Endometrium (tissue), 2 donors: ENCODE measurements around the gene HBQ1.
"Not testable (repeated sequence)": the region's sequence is repeated elsewhere in the genome, so short reads cannot be mapped to it uniquely, and the experiment has no call there.

ENCODE experiments used
- FAIRE-seq: peaks from 2 replicates; lab custom pipeline; 2012; peaks lifted over from hg19 to GRCh38; lab: Jason Lieb, UNC
- donor health status: control.
- donor health status: control.

The HBQ1 gene

GRCh38 chr16:176477-177382, 3.5 kb upstream of the HBQ1 start, which contains the start of gene HBA1:
Gene HBA1 (plus strand): TSS chr16:176680. CDS start chr16:176717, 37 bp downstream.
- not testable (repeated sequence) for FAIRE-seq

GRCh38 chr16:177394-177822, 2.9 kb upstream of the HBQ1 start:
- no peak for FAIRE-seq

- FAIRE-seq: no peak
These were observed 2.1 kb upstream of the HBQ1 start for GRCh38 chr16:177981-178667.

DNA sequence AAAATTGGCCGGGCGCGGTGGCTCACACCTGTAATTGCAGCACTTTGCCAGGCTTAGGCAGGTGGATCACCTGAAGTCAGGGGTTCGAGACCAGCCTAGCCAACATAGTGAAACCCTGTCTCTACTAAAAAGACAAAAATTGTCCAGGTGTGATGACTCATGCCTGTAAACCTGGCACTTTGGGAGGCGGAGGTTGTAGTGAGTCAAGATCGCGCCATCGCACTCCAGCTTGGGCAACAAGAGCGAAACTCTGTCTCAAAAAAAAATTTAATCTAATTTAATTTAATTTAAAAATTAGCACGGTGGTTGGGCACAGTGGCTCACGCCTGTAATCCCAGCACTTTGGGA, 1.6 kb upstream of the HBQ1 start:
- FAIRE-seq: no peak

DNA sequence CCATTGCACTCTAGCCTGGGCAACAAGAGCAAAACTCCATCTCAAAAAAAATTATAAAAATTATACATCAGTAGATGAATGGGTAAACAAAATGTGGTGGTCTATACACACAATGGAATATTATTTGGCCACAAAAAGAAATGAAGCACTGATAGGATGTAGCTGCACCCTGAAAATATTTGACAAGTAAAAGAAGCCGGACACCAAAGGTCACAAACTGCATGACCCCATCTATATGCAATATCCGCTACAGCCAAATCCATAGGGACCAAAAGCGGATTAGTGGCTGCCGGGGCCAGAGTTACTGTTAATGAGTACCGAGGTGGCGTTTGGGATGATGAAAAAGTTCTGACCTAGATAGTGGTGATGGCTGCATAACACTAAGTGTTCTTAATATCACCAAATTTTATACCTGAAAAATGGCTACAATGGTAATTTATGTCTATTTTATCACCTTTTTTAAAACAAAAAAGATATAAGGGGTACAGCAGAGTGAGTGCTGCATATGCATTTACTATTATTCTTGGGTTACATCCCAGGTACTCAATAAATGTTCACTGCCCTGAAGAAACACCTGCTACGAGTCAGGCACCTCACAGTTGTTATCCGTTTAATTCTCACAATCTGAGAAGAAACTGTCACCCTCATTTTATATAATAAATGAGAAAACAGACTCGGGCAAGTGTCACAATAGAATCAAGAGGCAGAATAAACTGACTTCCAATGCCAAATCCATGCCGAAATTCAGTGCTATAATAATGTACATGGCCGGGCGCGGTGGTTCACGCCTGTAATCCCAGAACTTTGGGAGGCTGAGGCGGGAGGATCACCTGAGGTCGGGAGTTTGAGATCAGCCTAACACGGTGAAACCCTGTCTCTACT, 807 bp upstream of the HBQ1 start:
- FAIRE-seq: no peak

DNA sequence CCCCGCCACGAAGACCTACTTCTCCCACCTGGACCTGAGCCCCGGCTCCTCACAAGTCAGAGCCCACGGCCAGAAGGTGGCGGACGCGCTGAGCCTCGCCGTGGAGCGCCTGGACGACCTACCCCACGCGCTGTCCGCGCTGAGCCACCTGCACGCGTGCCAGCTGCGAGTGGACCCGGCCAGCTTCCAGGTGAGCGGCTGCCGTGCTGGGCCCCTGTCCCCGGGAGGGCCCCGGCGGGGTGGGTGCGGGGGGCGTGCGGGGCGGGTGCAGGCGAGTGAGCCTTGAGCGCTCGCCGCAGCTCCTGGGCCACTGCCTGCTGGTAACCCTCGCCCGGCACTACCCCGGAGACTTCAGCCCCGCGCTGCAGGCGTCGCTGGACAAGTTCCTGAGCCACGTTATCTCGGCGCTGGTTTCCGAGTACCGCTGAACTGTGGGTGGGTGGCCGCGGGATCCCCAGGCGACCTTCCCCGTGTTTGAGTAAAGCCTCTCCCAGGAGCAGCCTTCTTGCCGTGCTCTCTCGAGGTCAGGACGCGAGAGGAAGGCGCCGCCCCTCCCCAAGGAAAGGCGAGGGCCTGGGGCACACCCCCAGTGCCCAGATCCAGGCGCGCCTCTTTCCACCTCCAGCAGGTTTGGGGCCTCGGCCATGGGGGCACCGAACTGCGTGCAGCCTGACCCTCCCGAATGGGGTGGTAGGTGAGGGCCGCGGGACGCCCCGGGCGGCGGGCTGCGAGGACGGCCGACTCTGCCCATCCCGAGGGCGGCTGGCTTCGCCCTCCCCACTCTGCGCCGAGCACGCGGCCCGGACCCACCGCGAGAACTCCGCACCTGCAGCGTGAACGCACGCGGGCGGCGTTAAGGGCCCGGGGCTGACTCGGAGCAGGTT, 664 bp downstream of the HBQ1 start:
- FAIRE-seq: no peak

DNA sequence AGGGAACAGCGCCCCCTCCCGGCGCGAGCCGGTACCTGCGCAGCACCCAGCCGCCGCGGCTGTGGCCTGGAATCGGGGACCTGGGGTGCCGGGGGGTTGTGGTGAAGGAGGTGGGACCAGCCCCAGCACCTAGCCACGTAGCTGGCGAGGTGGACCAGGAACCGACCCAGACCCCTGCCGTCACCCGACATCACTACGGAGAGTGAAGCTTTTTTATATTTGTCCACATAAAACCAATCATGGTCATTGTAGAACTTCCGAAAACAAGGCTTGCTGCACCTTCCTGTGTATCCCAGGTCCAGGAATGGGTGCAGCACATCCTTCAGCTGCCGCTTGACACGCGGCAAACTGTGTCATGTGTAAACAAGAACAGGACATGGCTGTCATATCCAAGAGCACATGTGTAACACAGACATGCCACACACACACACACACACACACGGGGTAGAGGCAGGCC, 1.3 kb downstream of the HBQ1 start:
- no peak for FAIRE-seq

DNA sequence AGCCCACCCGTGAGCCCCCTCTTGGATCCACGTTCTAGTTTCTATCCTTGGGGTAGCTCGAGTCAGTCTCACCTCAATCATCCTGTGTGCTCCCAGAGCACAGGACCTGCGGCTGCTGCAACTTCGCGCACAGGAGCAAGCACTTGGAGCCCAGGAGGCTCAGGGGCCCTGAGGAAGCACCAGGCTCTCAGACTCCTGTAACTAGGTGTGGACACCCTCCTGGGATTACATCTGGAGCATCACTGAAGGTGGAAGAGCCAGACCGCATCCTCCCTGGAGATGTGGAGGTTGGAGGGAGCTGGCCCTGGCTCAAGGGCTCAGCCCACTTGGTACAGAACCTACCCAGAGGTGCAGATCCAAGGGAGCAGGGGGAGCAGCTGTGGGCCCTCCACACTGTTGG, 2.7 kb downstream of the HBQ1 start:
- FAIRE-seq: no peak

- FAIRE-seq: no peak
These were observed 5.0 kb downstream of the HBQ1 start for GRCh38 chr16:185213-185612.

DNA sequence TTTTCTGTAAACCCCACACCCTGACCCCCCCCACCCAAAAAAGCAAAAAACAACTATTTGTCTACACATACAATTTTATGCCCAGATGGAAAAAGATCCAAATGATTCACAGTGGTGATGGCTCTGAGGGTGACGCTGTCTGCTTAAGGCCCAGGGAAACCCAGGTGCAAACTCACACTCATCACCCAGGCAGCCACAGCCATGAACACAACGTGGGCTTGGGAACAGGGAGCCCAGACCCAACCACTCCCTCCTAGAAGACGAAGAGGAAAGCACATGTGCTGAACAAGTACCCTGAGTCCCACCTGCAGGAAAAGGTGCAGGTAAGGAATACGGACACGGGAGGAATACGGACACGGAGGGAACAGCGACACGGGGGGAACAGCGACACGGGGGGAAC, 5.4 kb downstream of the HBQ1 start:
- no peak for FAIRE-seq

DNA sequence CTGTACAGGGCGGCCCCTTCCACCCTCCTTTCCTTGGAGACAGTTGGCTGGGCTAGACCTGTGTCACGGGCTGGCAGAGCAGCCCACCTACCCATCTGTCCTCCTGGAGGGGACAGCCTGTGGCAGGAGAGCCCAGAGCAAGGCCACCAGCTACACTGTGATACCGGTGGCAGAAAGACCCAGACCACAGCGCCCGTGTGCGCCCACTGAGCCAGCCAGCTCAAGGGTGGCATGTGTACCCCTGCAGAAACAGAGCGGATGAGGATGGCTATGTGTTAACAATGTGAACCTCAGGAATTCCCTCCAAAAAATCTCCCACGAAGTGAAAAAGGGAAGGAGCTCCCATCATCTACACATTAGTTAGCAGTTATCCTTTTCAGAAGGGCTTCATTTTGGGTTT, 7.1 kb downstream of the HBQ1 start:
- FAIRE-seq: no peak

GRCh38 chr16:188674-189073, 8.4 kb downstream of the HBQ1 start:
- no peak for FAIRE-seq

- no peak for FAIRE-seq
These were observed 9.4 kb downstream of the HBQ1 start for GRCh38 chr16:189604-190186.

- no peak for FAIRE-seq
These were observed 11.6 kb downstream of the HBQ1 start for GRCh38 chr16:191831-192230.

GRCh38 chr16:192686-193085, 12.4 kb downstream of the HBQ1 start:
- no peak for FAIRE-seq

GRCh38 chr16:193441-193840, 13.2 kb downstream of the HBQ1 start:
- FAIRE-seq: no peak

DNA sequence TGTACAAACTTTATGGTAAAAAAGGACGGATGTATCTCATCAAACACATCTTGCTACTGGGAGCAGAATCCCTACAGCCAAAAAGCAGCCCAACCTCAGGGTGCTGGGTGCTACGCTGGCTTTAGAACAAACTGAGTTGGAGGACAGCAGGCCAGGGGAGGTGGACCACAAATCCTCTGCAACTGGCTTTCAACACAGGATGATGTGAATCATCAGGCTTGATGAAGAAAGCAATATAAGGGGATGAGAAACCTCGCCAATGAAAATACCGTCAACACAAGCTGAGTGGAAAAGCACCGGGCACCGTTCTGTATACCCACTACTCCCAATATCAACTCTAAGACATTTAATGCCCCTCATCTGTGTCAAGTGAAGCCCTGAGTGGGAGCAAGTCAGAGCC, 14.3 kb downstream of the HBQ1 start:
- FAIRE-seq: no peak

- no peak for FAIRE-seq
These were observed 20.1 kb downstream of the HBQ1 start for GRCh38 chr16:200388-200787.

- FAIRE-seq: no peak
These were observed 23.0 kb downstream of the HBQ1 start for GRCh38 chr16:203246-203645.

DNA sequence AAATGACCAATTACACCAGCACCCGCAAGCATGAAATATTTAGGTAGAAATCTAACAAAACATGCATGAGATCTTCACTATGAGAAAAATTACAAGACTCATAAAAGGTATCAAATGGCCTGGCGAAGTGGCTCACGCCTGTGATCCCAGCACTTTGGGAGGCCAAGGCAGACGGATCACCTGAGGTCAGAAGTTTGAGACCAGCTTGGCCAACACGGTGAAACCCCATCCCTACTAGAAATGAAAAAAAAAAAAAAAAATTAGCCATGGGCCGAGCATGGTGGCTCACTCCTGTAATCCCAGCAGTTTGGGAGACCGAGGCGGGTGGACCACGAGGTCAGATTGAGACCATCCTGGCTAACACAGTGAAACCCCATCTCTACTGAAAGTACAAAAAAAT, 23.8 kb downstream of the HBQ1 start:
- not testable (repeated sequence) for FAIRE-seq

GRCh38 chr16:209359-209758, 29.1 kb downstream of the HBQ1 start:
- FAIRE-seq: not testable (repeated sequence)
